T47D (cell line): ENCODE measurements around the gene EIF4G3.

Experiments
- DNase-seq, 2 experiments: peaks; one replicate each; pipeline versions ENCODE4 v3.0.0 to v3.0.0-alpha.2; 2011 to 2012; ENCODE audit warnings: low read depth in 1 of 2, low spot score in 1 of 2
- JUND ChIP-seq: IDR thresholded peaks from 2 replicates; pipeline ENCODE4 v1.6.1; 2012; ENCODE audit warnings: low read depth
- in situ Hi-C: cut with HindIII; loops from 2 replicates; pipeline ENCODE4 v1.10.0; 2016; ENCODE audit warnings: low sequenced_read_pairs, low pct_unique_long_range_greater_than_20kb

Gene EIF4G3

DNA sequence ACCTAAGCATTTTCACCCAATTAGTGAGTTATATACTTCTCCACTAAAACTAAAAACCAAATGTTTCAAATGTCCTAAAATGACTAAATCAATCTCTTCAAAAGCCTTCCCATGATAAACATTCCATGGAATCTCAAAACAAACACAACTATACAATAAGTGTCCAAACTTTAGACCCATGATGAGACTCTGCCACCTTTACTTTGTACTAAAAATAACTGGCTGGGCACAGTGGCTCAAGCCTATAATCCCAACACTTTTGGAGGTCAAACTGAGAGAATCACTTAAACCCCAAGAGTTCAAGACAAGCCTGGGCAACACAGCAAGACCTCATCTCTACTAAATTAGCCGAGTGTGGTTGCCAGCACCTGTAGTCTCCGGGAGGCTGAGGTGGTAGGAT, 87.4 kb downstream of the EIF4G3 start:
- no peak for TF ChIP-seq JUND
- no peak for DNase-seq
- in situ Hi-C loops = no loop called here

DNA sequence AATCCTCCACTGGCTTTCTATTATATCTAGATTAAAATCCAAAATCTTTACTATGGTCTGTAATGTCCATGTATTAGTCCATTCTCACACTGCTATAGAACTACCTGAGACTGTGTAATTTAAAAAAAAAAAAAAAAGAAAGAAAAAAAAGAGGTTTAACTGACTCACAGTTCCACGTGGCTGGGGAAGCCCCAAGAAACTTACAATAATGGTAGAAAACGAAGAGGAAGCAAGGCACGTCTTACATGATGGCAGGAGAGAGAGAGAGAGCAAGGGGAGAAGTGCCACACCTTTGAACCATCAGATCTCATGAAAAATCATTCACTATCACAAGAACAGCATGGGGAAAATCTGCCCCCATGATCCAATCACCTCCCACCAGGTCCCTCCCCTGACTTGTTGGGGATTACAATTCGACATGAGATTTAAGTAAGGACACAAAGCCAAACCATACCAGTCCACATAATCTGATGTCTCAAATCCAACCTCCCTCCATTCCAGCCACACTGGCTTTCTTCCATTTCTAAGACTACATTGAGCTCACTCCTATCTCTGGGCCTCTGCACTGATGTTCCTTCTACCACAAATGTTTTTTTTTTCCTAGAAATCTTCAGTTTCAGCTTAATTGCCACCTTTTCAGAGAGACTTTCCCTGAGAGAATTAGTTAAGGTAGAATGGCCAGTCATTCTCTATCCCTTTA, 92.4 kb downstream of the EIF4G3 start:
- no peak for TF ChIP-seq JUND
- in situ Hi-C loops = no loop called here
- no peak for DNase-seq

GRCh38 chr1:21082073-21082472, 94.6 kb downstream of the EIF4G3 start:
- no peak for DNase-seq
- in situ Hi-C loops = no loop called here
- TF ChIP-seq JUND = no peak

GRCh38 chr1:21077085-21077484, 99.6 kb downstream of the EIF4G3 start:
- TF ChIP-seq JUND = no peak
- no peak for DNase-seq

DNA sequence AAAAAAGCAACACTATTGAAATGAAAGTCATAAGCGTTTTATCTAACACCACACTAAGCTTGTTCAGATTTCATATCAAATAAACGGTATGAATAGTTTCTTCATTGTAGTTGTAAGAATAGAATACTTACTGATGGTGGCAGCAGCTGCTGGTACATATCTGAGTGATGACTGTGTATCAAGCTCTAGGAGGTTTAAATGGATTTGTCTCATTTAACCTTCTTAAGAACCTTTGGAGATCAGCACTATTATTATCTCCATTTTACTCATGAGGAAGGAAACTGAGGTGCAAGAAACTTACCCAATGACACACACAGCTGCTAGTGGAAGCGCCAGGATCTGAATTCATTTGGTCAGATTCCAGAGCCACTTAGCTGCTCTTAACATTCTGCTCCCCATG, 104.0 kb downstream of the EIF4G3 start:
- DNase-seq = no peak
- no peak for TF ChIP-seq JUND
- in situ Hi-C loops = no loop called here

More at GRCh38 chr1:21077085-21077484, 99.6 kb downstream of the EIF4G3 start:
- in situ Hi-C loops = no loop called here

GRCh38 chr1:21069549-21069948, 107.1 kb downstream of the EIF4G3 start:
- in situ Hi-C loops = no loop called here
- no peak for TF ChIP-seq JUND
- no peak for DNase-seq

DNA sequence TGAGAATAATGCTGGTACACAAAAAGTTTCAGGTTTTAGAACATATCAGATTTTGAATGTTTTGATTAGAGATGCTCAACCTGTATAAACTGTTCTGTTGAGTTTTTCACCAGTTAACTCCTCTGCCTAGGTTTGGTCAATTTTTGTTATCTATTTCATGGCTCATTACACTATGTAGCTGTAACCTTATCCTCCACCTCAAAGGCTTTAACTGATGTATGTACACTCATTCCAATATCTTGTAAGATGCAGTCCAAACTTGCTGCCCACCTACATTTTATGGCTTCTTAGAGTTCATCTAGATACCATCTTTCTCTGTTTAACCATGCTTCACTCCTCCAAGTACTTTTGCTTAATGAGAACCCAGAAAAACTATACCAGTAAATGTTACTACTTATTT, 107.8 kb downstream of the EIF4G3 start:
- DNase-seq = no peak
- TF ChIP-seq JUND = no peak
- in situ Hi-C loops = no loop called here

- DNase-seq = no peak
- in situ Hi-C loops = no loop called here
- TF ChIP-seq JUND = no peak
Observed at GRCh38 chr1:21067551-21068227, 109.0 kb downstream of the EIF4G3 start.

DNA sequence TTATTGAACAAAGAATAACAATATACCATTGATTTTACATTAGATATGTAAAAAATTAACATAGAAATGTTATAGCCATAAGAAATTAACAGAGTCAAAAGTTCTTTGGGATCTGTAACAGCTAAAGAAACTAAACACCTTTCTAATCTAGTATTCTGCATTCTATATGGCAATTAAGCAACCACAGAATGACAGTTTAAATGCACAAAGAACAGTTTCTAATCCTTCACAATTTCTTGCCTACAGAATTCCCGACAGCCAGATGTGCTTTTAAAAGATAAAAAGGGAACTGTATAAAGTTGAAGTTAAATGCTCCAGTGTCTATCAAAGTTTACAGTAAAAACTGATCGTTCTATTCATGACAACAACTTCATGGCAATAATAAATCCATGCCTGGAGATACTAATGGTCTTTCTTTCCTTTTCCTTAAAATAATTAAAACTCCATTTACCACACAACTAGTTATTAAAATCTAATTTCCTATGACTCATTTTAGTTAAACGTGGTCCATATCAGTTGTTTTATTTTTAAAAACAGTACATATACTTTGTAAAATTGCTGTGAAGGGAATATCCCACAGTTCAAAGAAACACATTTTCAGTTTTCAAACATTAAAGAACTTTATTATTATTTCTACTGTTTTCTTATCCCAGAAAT, 110.2 kb downstream of the EIF4G3 start:
- DNase-seq = no peak
- in situ Hi-C loops = no loop called here
- no peak for TF ChIP-seq JUND

GRCh38 chr1:21065851-21066250, 110.8 kb downstream of the EIF4G3 start:
- DNase-seq = no peak

GRCh38 chr1:21064057-21064456, 112.6 kb downstream of the EIF4G3 start:
- in situ Hi-C loops = no loop called here
- peak in 1 of 2 experiments; percentile 18 for DNase-seq
- TF ChIP-seq JUND = no peak

More at GRCh38 chr1:21065851-21066250, 110.8 kb downstream of the EIF4G3 start:
- in situ Hi-C loops = no loop called here
- no peak for TF ChIP-seq JUND

- DNase-seq = no peak
- in situ Hi-C loops = no loop called here
- TF ChIP-seq JUND = no peak
Observed at GRCh38 chr1:21060523-21060922, 116.2 kb downstream of the EIF4G3 start.

DNA sequence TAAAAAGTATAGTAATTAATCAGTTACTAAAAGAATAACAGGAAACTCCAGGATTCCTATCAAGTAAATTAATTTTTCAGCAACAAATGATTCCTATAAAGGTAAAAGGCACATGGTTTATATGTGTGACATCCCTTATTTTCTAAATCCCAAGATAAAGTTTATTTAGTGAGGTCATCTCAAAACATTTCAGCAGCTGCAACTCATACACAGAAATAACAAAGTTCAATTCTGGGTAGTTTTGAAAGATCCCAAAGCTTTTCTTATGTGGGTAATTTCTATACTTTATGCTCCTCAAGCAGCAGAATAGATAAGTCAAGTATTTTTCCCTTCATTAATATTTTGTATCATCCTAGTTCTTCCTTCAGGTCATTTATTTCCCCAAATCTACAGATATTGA, 117.7 kb downstream of the EIF4G3 start:
- in situ Hi-C loops = no loop called here
- TF ChIP-seq JUND = no peak
- DNase-seq = no peak
